ENCODE data around the gene UBR1.
"Not testable (repeated sequence)": the region's sequence is repeated elsewhere in the genome, so short reads cannot be mapped to it uniquely, and the experiment has no call there.

UBR1 gene

DNA sequence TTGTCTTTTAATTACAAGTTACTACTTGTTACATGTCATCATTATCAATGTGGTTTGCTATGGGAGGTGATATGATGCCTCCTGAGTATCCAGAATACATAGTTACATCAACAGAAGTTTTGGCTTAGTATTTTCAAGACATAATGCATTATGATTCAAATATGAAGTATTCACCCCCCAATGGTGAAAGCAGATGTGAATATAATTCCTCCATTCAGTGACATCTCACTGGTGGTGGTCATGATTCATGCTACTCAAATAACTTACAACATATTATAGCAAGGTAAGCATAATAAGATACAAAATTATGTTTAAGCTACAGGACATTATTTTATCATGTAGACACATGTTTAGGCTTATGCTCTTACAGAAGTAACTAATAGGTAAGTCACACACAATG lies 150.3 kb downstream of the UBR1 start:
- DNase-seq: peak; percentile 65

DNA sequence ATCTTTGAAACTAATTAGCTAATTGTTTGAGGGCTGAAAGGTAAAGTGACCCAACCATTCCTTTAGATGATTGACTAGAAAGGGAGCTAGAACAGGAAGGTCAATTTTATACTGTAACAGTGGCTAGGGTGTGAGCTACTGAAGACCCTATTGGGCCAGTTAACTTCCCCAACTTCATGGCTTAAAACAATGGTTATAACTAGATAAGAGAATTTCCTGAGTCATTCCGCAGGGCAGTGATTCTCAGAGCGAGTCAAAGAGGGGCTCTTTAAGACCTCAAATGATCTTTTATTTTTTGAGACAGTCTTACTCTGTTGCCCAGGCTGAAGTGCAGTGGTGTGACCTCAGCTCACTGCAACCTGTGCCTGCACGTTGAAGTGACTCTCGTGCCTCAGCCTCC lies 151.5 kb downstream of the UBR1 start:
- no peak for DNase-seq

DNA sequence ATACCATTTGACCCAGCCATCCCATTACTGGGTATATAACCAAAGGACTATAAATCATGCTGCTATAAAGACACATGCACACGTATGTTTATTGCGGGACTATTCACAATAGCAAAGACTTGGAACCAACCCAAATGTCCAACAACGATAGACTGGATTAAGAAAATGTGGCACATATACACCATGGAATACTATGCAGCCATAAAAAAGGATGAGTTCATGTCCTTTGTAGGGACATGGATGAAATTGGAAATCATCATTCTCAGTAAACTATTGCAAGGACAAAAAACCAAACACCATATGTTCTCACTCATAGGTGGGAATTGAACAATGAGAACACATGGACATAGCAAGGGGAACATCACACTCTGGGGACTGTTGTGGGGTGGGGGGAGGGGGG lies 156.9 kb downstream of the UBR1 start:
- not testable (repeated sequence) for DNase-seq

DNA sequence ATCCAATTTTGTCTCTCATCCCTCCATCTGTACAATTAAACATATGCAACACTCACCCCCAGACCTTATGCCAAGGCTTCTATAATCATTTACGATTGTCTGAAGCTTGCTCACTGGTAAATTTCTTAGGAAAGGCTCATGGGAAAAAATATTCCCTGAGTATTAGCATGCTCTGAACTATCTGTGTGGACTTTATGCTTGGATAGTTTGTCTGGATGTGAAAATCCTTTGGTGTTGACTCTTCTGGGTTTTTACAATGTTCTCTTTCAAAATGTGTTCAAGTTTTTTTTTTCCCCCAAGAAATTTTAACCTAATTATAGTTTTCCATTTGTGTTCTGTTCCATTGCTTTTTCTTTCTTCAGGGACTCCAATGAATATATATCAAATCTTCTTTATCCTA lies 165.3 kb downstream of the UBR1 start:
- no peak for DNase-seq

DNA sequence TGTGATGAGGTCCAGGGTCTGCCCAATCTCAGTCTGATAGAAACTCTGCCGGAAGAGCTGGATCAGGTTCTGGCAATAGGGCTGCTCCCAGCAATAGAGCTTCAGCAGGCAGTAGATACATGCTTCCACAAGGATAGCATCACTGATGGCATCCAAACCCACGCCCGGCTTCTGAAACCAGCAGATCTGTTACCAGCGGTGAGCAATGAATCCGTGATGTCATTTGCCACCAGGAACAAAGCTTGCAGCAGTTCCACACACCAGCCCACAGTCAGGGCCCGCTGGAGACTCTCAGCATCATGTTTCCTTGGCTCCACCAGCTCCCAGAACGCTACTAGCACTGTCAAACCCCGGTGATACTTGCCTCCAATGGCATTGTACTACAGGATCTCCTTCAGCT lies 166.0 kb downstream of the UBR1 start:
- DNase-seq: no peak

DNA sequence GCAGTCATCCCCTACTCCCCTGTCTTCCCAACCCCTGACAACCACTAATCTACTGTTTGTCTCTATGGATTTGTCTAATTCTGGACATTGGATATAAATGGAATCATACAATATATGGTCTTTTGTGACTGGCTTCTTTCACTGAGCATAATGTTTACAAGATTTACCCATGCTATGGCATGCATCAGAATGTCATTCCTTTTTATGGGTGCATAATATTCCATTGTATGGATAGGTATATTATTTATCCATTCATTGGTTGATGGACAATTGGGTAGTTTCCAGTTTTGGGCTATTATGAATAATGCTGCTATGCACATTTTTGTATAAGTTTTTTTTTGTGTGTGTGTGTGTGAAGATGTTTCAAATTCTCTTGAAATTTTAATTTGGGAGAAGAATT lies 168.7 kb downstream of the UBR1 start:
- no peak for DNase-seq

DNA sequence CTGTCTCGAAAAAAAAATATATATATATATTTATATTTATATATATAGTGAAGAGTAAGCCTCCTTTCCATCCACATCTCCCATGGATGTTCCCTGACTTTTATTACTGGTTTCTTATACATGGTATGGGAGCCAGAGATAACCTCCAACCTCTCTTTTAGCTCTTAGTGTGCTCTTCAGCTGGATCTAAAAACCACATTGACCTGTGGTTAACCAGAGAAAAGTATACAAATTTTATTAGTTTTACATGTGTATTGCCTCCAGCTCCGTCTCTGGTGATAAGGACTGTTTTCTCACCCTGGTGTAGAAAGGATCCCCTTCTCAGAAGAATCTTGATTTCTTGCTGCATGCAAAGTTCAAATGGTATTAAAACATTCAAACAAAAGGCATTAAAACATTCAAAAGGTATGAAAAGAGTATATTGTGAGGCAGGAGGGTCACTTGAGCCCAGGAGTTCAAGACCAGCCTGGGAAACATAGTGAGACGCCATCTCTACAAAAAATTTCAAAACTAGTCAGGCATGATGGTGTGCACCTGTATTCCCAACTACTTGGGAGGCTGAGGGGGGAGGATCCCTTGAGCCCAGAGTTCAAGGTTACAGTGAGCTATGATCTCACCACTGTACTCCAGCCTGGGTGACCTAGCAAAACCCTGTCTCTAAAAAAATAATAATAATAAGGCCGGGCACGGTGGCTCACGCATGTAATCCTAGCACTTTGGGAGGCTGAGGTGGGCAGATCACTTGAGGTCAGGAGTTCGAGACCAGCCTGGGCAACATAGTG lies 171.8 kb downstream of the UBR1 start:
- no peak for DNase-seq

GRCh38 chr15:42932833-42933515 lies 172.9 kb downstream of the UBR1 start:
- no peak for DNase-seq

- DNase-seq: no peak
These were observed 173.9 kb downstream of the UBR1 start for GRCh38 chr15:42931702-42932486.

DNA sequence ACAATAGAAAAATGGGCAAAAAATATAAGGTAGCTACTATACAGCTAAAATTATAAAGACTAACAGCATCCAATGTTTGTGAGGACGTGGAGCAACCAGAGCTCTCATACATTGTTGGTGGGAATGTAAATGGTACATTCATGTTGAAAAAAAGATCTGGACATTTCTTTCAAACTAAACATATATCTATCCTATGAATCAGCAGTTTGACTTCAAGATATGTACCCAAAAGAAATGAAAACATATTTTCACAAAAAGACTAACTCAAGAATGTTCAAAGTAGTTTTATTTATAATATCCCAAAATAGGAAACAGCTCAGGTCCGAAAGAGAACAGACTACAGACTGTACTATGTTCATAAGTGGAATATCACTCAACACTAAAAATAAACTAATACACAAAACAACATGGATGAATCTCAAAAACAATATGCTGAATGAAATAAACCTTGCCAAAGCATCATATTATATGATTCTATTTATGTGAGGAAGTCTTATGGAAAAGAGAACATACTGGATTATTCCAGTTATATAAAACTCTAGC lies 176.5 kb downstream of the UBR1 start:
- DNase-seq: no peak

GRCh38 chr15:42921342-42921731 lies 184.5 kb downstream of the UBR1 start:
- DNase-seq: peak; percentile 48

DNA sequence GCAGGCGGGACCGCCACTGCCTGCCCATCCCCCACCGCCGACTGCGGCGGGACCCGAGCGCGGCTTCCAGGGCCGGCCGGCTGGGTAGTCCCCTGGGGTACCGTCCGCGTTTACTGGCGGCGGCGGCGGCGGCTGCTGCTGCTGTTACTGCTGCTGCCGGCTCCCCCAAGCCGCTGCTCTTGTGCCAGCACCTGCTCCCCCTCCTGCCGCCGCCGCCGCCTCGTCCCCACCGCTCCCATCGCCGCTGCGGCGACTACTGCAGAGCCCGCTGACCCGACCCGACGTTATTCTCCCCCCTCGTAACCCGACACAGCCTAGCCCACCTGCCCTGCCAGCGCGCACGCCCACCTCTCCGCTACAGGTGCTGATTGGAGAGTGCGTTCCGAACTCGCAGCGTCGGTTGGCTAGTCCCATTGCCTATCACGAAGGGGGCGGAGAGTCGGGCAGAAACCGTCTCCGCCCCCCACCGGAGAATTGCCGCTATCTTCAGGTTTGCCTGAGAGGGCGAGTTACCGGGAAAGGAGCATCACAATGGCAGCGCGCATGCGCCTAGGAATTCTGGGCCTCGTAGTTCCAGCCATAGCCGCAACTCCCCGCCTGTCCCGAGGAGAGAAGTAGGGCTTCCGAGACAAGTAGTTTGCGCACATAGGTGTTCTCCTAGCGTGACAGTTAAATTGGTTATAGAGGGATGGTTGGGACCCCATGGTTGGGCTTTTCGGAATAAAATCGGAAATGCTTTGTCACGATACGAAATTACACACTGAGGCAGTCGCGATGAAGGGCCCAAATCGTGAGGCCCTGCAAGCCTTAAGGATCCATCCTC lies 185.1 kb downstream of the UBR1 start, which contains the start of gene TTBK2:
Gene TTBK2 (minus strand): TSS at position 260 of the 823 bp plus-strand sequence. CDS start 42,161 bp downstream, outside the sequence.
- peak; percentile 99 for DNase-seq

- peak; percentile 52 for DNase-seq
These were observed 185.9 kb downstream of the UBR1 start for GRCh38 chr15:42919799-42920518.

GRCh38 chr15:42919308-42919707 lies 186.5 kb downstream of the UBR1 start:
- DNase-seq: no peak

DNA sequence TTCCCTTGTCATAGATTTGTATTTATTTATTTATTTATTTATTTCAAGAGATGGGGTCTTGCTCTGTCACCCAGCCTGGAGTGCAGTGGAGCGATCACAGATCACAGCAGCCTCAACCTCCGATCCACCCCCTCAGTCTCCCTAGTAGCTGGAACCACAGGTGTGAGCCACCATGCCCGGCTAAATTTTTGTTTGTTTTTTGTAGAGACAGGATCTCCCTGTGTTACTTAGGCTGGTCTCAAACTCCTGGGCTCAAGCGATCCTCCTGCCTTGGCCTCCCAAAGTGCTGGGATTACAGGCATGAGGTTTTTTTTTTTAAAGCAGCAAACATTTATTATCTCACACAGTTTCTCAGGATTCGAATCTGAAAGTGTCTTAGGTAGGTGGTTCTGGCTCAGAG lies 187.8 kb downstream of the UBR1 start:
- DNase-seq: no peak

GRCh38 chr15:42915654-42916315 lies 190.1 kb downstream of the UBR1 start:
- no peak for DNase-seq

- no peak for DNase-seq
These were observed 190.9 kb downstream of the UBR1 start for GRCh38 chr15:42914728-42915497.

- peak; percentile 64 for DNase-seq
These were observed 194.7 kb downstream of the UBR1 start for GRCh38 chr15:42911058-42911592.

GRCh38 chr15:42908538-42908937 lies 197.3 kb downstream of the UBR1 start:
- DNase-seq: no peak
